ENCODE measurements around the gene R3HCC1L. TPM values are rescaled to one million over a fixed set of nuclear protein-coding genes. Genes with fewer than 3 reads are reported as not detected.

The R3HCC1L gene
- total and polyA plus RNA-seq, 9 of the 15 experiments (the other 6 are each of a cell fraction or from before 2014, with no cell fraction given) = 9.1 to 17.8 (median 12.6) TPM

- TF ChIP-seq NCOR1 (IDR thresholded peaks at IDR 0.05) (no peak), ZC3H4 (CRISPR knock-in tag; IDR thresholded peaks at IDR 0.05; ENCODE audit: borderline replicate concordance) (no peak), MCM5 (IDR thresholded peaks at IDR 0.05; ENCODE audit: low read depth) (no peak), MEF2D (tag; conservative IDR thresholded peaks at IDR 0.05; ENCODE audit: low read depth) (no peak), ZNF57 (CRISPR knock-in tag; IDR thresholded peaks at IDR 0.05) (no peak), CBX3 (IDR thresholded peaks at IDR 0.05; ENCODE audit: borderline replicate concordance in 1 of 2, low read length in 2 of 2) (no peak), FOXP4 (CRISPR knock-in tag; IDR thresholded peaks at IDR 0.05; ENCODE audit: borderline replicate concordance) (no peak), MCM2 (IDR thresholded peaks at IDR 0.05; ENCODE audit: low read depth) (no peak), MTA1 (IDR thresholded peaks at IDR 0.05; ENCODE audit: borderline replicate concordance) (0 out of 2 replicates have a peak, but pooled peaks have one; percentile 20), ZMIZ1 (IDR thresholded peaks at IDR 0.05; ENCODE audit: low read depth in 2 of 2, low read length in 2 of 2) (no peak), FOXK1 (CRISPR knock-in tag; IDR thresholded peaks at IDR 0.05; ENCODE audit: borderline replicate concordance) (no peak), ZNF445 (CRISPR knock-in tag; IDR thresholded peaks at IDR 0.05; ENCODE audit: low read depth) (no peak)
- TF ChIP-seq, protein P1, sequence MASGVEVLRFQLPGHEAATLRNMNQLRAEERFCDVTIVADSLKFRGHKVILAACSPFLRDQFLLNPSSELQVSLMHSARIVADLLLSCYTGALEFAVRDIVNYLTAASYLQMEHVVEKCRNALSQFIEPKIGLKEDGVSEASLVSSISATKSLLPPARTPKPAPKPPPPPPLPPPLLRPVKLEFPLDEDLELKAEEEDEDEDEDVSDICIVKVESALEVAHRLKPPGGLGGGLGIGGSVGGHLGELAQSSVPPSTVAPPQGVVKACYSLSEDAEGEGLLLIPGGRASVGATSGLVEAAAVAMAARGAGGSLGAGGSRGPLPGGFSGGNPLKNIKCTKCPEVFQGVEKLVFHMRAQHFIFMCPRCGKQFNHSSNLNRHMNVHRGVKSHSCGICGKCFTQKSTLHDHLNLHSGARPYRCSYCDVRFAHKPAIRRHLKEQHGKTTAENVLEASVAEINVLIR (CRISPR knock-in tag; IDR thresholded peaks at IDR 0.05) = peak; percentile 52; the same call in 1 of the 2 replicates
- TF ChIP-seq, protein P2, sequence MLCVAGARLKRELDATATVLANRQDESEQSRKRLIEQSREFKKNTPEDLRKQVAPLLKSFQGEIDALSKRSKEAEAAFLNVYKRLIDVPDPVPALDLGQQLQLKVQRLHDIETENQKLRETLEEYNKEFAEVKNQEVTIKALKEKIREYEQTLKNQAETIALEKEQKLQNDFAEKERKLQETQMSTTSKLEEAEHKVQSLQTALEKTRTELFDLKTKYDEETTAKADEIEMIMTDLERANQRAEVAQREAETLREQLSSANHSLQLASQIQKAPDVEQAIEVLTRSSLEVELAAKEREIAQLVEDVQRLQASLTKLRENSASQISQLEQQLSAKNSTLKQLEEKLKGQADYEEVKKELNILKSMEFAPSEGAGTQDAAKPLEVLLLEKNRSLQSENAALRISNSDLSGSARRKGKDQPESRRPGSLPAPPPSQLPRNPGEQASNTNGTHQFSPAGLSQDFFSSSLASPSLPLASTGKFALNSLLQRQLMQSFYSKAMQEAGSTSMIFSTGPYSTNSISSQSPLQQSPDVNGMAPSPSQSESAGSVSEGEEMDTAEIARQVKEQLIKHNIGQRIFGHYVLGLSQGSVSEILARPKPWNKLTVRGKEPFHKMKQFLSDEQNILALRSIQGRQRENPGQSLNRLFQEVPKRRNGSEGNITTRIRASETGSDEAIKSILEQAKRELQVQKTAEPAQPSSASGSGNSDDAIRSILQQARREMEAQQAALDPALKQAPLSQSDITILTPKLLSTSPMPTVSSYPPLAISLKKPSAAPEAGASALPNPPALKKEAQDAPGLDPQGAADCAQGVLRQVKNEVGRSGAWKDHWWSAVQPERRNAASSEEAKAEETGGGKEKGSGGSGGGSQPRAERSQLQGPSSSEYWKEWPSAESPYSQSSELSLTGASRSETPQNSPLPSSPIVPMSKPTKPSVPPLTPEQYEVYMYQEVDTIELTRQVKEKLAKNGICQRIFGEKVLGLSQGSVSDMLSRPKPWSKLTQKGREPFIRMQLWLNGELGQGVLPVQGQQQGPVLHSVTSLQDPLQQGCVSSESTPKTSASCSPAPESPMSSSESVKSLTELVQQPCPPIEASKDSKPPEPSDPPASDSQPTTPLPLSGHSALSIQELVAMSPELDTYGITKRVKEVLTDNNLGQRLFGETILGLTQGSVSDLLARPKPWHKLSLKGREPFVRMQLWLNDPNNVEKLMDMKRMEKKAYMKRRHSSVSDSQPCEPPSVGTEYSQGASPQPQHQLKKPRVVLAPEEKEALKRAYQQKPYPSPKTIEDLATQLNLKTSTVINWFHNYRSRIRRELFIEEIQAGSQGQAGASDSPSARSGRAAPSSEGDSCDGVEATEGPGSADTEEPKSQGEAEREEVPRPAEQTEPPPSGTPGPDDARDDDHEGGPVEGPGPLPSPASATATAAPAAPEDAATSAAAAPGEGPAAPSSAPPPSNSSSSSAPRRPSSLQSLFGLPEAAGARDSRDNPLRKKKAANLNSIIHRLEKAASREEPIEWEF (CRISPR knock-in tag; IDR thresholded peaks at IDR 0.05) = no peak
Measured at GRCh38 chr10:98134431-98135221, at the start of gene R3HCC1L (continued).
